ENCODE results near the gene GRM4.

Gene GRM4

DNA sequence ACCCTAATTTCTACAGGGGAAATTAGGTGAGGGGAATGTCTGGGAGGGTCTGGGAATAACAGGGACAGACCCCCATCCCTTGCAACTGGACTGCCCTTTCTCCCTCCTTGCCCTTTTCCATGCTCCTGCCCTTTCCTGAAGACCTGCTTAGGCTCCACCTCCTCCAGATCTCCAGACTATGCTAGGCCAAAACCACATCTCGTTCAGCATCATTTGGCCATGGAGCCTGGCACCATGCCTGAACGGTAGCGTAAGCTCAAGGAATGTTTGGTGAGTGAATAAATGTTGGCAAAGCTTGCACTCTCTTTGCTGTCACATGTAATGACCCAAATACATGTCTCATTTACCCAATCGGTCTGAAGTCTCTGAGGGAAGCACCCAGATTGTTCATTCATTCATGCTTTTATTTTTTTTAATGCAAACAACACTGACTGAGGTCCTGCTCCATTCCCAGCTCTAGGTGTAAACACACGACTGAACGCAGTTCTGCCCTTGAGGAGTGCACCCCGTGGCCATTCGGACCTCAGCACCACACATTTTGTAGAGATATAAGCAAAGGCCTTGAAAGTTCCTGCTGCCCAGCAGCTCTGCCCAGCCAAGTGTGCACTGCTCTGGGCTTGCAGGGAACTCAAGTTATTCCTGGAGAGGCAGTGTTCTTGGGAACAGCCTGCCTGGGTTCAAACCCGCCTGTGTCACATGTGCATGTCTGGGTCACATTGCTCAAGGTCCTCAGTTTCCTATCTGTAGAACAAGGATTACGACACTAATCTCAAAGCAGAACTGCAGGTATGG, 1.1 kb upstream of the GRM4 start:
- H3K4me3 ChIP-seq (replicated peaks in 1 of 2; ENCODE audit: low read depth in 2 of 2, low read length in 2 of 2): no peak overlapping the region
- DNase-seq (ENCODE audit: low read depth in 2 of 2): peak; percentile 40 to 67
- no peak for TF ChIP-seq CTCF (IDR thresholded peaks at IDR 0.05; ENCODE audit: low read depth, low read length)

DNA sequence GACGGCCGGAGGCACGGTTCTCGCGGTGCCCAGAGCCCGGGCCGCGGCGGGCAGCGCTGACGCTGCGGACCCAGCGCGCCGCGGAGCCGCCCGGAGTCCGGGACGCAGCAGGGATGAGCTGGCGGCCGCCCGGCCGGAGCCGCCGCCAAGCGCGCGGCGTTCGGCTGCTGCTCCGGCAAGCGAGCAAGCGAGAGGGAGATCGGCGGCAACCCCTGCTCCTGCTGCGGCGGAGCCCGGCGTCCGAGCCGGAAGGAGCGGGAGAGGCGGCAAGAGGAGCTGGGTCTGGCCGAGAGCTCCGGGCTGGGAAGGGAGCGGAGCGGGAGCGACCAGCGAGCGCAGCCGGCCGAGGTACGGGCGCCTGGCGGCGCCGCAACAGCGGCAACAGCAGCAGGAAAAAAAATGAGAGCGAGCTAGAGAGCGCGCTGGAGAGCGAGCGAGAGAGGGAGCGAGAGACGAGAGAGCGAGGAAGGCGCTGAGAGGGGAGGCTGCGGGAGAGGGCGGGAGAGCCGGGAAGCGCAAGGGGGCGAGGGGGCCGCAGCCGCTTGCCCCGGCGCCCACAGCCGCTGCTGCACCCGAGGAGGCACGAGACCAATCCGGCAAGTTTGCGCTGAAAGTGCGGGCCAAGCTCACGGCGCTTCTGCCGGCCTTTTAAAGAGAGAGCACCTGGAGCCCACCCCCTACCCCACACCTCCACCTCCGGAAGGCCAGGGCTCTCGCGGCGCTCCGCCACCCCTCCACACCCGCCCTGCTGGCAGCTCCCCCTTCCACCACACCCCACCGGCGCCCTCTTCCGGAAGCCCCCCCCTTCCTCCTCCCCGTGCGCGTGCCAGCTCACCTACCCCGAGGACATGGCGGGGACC, 496 bp downstream of the GRM4 start:
- peak overlapping the region; percentile 3 to 43 for H3K4me3 ChIP-seq (replicated peaks in 1 of 2; ENCODE audit: low read depth in 2 of 2, low read length in 2 of 2)
- peak; percentile 46 to 64 for DNase-seq (ENCODE audit: low read depth in 2 of 2)
- no peak for TF ChIP-seq CTCF (IDR thresholded peaks at IDR 0.05; ENCODE audit: low read depth, low read length)

GRCh38 chr6:34144581-34145160, 1.2 kb downstream of the GRM4 start:
- peak overlapping the region in 1 of 2 donors; percentile 4 for H3K4me3 ChIP-seq (replicated peaks in 1 of 2; ENCODE audit: low read depth in 2 of 2, low read length in 2 of 2)
- no peak for DNase-seq (ENCODE audit: low read depth in 2 of 2)
- no peak for TF ChIP-seq CTCF (IDR thresholded peaks at IDR 0.05; ENCODE audit: low read depth, low read length)

DNA sequence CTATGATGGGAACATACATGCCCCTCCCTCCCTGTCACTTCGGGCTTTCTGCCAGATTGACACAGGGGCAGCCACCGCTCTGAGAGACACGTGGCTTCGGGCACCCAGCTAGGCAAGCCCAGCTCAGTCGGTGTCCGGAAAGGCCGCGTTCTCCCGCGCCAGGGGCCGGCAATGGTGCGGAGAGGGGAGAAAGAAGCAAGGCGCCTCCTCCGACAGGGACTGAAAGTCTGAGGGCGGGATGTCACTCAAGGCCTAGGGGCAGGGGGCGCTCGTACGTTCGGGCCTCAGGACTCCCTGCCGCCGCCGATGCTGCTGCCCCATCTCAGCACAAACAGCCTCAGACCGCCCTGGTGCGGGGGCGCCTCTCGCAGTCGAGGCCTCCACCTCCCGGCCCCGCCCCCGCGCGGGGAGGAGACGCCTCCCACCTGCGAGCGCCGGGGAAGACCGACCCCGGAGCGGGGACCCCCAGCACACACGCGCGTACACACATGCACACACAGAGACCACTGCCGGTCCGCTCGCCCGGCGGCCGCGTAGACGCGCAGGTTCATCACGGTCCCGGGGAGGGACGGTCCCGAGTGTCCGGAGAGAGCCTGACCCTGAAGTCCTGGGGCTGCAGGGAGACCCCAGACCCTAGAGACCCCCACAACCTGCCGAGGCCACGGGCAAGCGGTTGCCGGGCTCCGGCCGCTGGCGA, 1.9 kb downstream of the GRM4 start:
- H3K4me3 ChIP-seq (replicated peaks in 1 of 2; ENCODE audit: low read depth in 2 of 2, low read length in 2 of 2): no peak overlapping the region
- TF ChIP-seq CTCF (IDR thresholded peaks at IDR 0.05; ENCODE audit: low read depth, low read length): no peak
- DNase-seq (ENCODE audit: low read depth in 2 of 2): no peak

DNA sequence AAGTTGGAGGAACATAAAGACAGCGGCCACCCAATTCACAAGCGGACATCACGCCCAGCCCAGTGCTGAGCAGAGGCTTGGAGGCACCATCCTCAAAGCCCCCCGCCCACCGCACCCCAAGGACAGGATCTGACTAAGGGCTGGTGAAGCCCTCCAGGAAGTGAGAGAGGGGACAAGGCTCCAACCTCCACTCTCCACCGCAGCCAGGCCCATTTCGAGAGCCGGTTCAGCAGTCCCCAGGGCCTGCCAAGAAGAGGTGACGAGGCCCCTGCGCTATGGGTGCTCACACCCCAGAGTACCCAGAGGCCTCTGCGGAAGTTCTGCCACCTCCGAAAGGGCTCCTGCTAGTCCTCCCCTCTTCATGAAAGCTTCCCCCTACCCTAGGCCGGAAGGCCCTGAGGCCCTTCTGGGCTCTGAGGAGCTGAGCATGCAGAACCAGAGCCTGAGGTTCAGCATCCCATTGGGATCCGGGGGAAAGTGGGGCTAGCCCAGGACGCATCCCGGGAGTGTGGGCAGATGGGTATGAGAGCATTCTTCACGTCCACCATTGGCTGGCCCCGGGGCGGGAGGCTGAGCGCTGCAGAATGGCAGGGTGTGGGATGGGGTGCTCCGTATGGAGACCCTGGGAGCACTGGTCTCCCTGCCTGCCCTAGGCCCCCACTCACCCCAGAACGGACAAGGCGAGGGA, 2.5 kb downstream of the GRM4 start:
- TF ChIP-seq CTCF (IDR thresholded peaks at IDR 0.05; ENCODE audit: low read depth, low read length): no peak
- no peak overlapping the region for H3K4me3 ChIP-seq (replicated peaks in 1 of 2; ENCODE audit: low read depth in 2 of 2, low read length in 2 of 2)
- DNase-seq (ENCODE audit: low read depth in 2 of 2): no peak

All from cardiac fibroblast (primary cell).